K562 (cell line): Measurements from ENCODE around the gene LINGO3. TPM values are rescaled to one million over a fixed set of nuclear protein-coding genes. Genes with fewer than 3 reads are reported as not detected.

Experiments
- ARID2 ChIP-seq: fragments of 450-650 bp; IDR thresholded peaks from 2 replicates; pipeline ENCODE4 v1.6.1; 2017; ENCODE audit warnings: antibody characterized with exemption, mild to moderate bottlenecking
- BCOR ChIP-seq: fragments of 450-650 bp; IDR thresholded peaks from 2 replicates; pipeline ENCODE4 v1.6.1; 2016
- CBX1 ChIP-seq: sonication (generic); IDR thresholded peaks from 2 replicates; pipeline ENCODE4 v1.6.1; 2016; ENCODE audit warnings: antibody characterized with exemption, low read depth, mild to moderate bottlenecking
- CBX2 ChIP-seq: fragments of 200-600 bp; sonication (generic); IDR thresholded peaks from one replicate; pipeline ENCODE4 v1.6.1; 2012; ENCODE audit warnings: mild to moderate bottlenecking, low read length, inconsistent platforms; ENCODE audit not compliant: insufficient read depth, poor library complexity, severe bottlenecking
- CBX3 ChIP-seq, 2 experiments: IDR thresholded peaks; 1 replicate in 1 of 2; 2 replicates in 1 of 2; pipeline ENCODE4 v1.6.1; 2012; ENCODE audit warnings: inconsistent platforms in 2 of 2, low read length in 2 of 2, borderline replicate concordance in 1 of 2, control low read depth in 1 of 2
- FOXA1 ChIP-seq: fragments of 450-650 bp; IDR thresholded peaks from 2 replicates; pipeline ENCODE4 v1.6.1; 2016; ENCODE audit warnings: mild to moderate bottlenecking, borderline replicate concordance
- GTF3C2 ChIP-seq: IDR thresholded peaks from 3 replicates; pipeline ENCODE4 v1.6.1; 2011; ENCODE audit warnings: borderline replicate concordance, mild to moderate bottlenecking, moderate library complexity; ENCODE audit not compliant: insufficient read length; ENCODE audit errors: extremely low read depth
- HDAC3 ChIP-seq: fragments of 450-650 bp; IDR thresholded peaks from 2 replicates; pipeline ENCODE4 v1.6.1; 2018; ENCODE audit warnings: borderline replicate concordance, mild to moderate bottlenecking, moderate library complexity; ENCODE audit not compliant: partially characterized antibody
- HLTF ChIP-seq: fragments of 450-650 bp; IDR thresholded peaks from 2 replicates; pipeline ENCODE4 v1.6.1; 2016
- KAT7 ChIP-seq: sonication (generic); formaldehyde crosslinking; IDR thresholded peaks from 2 replicates; pipeline ENCODE4 v1.8.0; 2022; ENCODE audit warnings: missing genetic modification reagents, mild to moderate bottlenecking, borderline replicate concordance
- NFYB ChIP-seq: IDR thresholded peaks from 2 replicates; pipeline ENCODE4 v1.6.1; 2011; ENCODE audit warnings: mild to moderate bottlenecking, moderate library complexity; ENCODE audit not compliant: insufficient read length; ENCODE audit errors: extremely low read depth
- NR2C1 ChIP-seq, 2 experiments: fragments of 450-650 bp; IDR thresholded peaks; 2 replicates each; pipeline ENCODE4 v1.6.1; 2017; ENCODE audit warnings: mild to moderate bottlenecking in 2 of 2, antibody characterized with exemption in 1 of 2, inconsistent platforms in 1 of 2, missing compliant biosample characterization in 1 of 2, missing genetic modification characterization in 1 of 2
- POLR2AphosphoS2 ChIP-seq: IDR thresholded peaks from 2 replicates; pipeline ENCODE4 v1.6.1; 2012; ENCODE audit warnings: low read length, improper control_type of control experiment
- PTBP1 ChIP-seq: fragments of 200-400 bp; formaldehyde crosslinking; IDR thresholded peaks from 2 replicates; pipeline ENCODE4 v1.6.1; 2017; ENCODE audit warnings: low read depth, low read length
- RAD51 ChIP-seq: fragments of 450-650 bp; IDR thresholded peaks from 2 replicates; pipeline ENCODE4 v1.7.1; 2016; ENCODE audit warnings: low read depth, mild to moderate bottlenecking, borderline replicate concordance
- RHOXF2B ChIP-seq: fragments of 250-450 bp; sonication (Bioruptor Pico); conservative IDR thresholded peaks from 2 replicates; pipeline ENCODE4 v1.5.1; 2021
- SMARCA4 ChIP-seq: fragments of 450-650 bp; IDR thresholded peaks from 2 replicates; pipeline ENCODE4 v1.6.1; 2016
- SMARCA5 ChIP-seq: fragments of 450-650 bp; IDR thresholded peaks from 2 replicates; pipeline ENCODE4 v1.6.1; 2016
- SREBF1 ChIP-seq: fragments of 150-350 bp; IDR thresholded peaks from 2 replicates; pipeline ENCODE4 v1.6.1; 2014; ENCODE audit warnings: antibody characterized with exemption, low read depth, low read length, borderline replicate concordance
- TAL1 ChIP-seq: fragments of 450-650 bp; IDR thresholded peaks from 2 replicates; pipeline ENCODE4 v1.6.1; 2016; ENCODE audit warnings: mild to moderate bottlenecking
- ZNF280B ChIP-seq: fragments of 250-450 bp; sonication (Bioruptor Pico); IDR thresholded peaks from 2 replicates; pipeline ENCODE4 v1.5.1; 2021; ENCODE audit warnings: mild to moderate bottlenecking
- ZNF316 ChIP-seq: fragments of 450-650 bp; IDR thresholded peaks from 2 replicates; pipeline ENCODE4 v1.6.1; 2016
- polyA plus RNA-seq, 8 experiments: library from polyadenylated mRNA; depleted of rRNA in 4 of 8; stranded (reverse) in 5 of 8; unstranded in 3 of 8; fragments of >200 nt; fragmentation: Nextera tagmentation in 2 of 8; fragmentation: Illumina TruSeq in 1 of 8; extraction: Ambion mirVana in 2 of 8; extraction: Trizol in 1 of 8; gene quantifications; 2 replicates each; pipeline versions ENCODE4 v1.2.1 to v1.2.3, GENCODE V29; 2011 to 2014; ENCODE audit warnings: inconsistent platforms in 1 of 8, missing spikeins in 1 of 8
- total RNA-seq, 7 experiments: library from RNA; depleted of rRNA in 6 of 7; stranded (reverse); fragments of >200 nt in 6 of 7; fragmentation: Illumina TruSeq in 2 of 7; extraction: Trizol in 2 of 7; gene quantifications; 2 replicates each; pipeline versions ENCODE4 v1.2.1 to v1.2.3, GENCODE V29; 2011 to 2021; ENCODE audit warnings: low replicate concordance in 1 of 7

Gene LINGO3
- total and polyA plus RNA-seq, 9 of the 15 experiments (the other 6 are each of a cell fraction or from before 2014, with no cell fraction given), result 0.03 to 0.05 (median 0.03) TPM; not detected in 6

GRCh38 chr19:2303211-2303798, 4.6 kb downstream of the LINGO3 start (continued):
- TF ChIP-seq GTF3C2 (no peak), CBX3 (IDR thresholded peaks at IDR 0.05; ENCODE audit: borderline replicate concordance in 1 of 2, low read length in 2 of 2) (0 out of 3 replicates have a peak, but pooled peaks of 1 of the 2 experiments have one; percentile 15), HLTF (no peak), ZNF280B (CRISPR knock-in tag) (no peak), TAL1 (no peak), HDAC3 (no peak), SMARCA5 (peak; percentile 36; the same call in 1 of the 2 replicates), RAD51 (no peak), RHOXF2B (CRISPR knock-in tag) (no peak), SREBF1 (no peak), CBX1 (0 out of 2 replicates have a peak, but pooled peaks have one; percentile 25), FOXA1 (no peak), ARID2 (no peak), CBX2 (no peak), BCOR (peak; percentile 81), SMARCA4 (no peak), NR2C1 (IDR thresholded peaks at IDR 0.05) (no peak), NR2C1 (tag; IDR thresholded peaks at IDR 0.05) (no peak), POLR2AphosphoS2 (no peak), KAT7 (CRISPR knock-in tag) (no peak), ZNF316 (no peak), PTBP1 (peak; percentile 89; the same call in 1 of the 2 replicates), NFYB (no peak)
- TF ChIP-seq, all 486 proteins: peak for 10
